GM13977 (cell line): Measurements from ENCODE around the gene ATP5MK.
A peak's percentile ranks its signal among the peaks of the same experiment; 100 is the strongest.

Experiments
- DNase-seq: peaks from one replicate; pipeline ENCODE4 v3.0.0; 2012; ENCODE audit warnings: low spot score
- in situ Hi-C: fragments of 300-500 bp; cut with MboI; formaldehyde crosslinking; loops from one replicate; pipeline ENCODE4 v1.12.0; 2022; ENCODE audit warnings: low sequenced_read_pairs, low pct_unique_long_range_greater_than_20kb, mixed read lengths, inconsistent platforms; ENCODE audit not compliant: unreplicated experiment
- TF ChIP-seq, protein P1 (sequence below): IDR thresholded peaks from 2 replicates; pipeline ENCODE4 v1.5.1; 2012; ENCODE audit warnings: mild to moderate bottlenecking, control low read depth; ENCODE audit not compliant: insufficient read depth; ENCODE audit errors: extremely low read depth, missing control alignments

The ATP5MK gene

DNA sequence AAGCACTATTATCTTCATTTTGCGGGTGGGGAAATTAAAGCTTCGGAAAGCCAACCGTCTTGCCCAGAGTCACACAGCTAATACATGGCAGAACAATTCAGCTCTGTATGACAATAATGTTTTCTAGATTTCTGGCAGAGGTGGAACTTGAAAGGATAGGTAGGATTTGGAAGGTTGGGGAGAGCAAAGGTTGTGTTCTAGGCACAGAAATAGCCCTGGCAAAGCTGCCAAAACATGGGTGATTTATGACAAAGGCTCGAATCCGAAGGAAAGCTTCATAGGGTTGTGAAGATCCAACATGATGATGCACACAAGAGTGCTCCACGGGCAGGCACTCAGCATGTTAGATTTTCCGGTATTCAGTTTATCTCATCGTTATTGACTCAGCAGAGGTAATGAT is 19.3 kb upstream of the ATP5MK start:
- in situ Hi-C loops = no loop called here
- TF ChIP-seq, protein P1, sequence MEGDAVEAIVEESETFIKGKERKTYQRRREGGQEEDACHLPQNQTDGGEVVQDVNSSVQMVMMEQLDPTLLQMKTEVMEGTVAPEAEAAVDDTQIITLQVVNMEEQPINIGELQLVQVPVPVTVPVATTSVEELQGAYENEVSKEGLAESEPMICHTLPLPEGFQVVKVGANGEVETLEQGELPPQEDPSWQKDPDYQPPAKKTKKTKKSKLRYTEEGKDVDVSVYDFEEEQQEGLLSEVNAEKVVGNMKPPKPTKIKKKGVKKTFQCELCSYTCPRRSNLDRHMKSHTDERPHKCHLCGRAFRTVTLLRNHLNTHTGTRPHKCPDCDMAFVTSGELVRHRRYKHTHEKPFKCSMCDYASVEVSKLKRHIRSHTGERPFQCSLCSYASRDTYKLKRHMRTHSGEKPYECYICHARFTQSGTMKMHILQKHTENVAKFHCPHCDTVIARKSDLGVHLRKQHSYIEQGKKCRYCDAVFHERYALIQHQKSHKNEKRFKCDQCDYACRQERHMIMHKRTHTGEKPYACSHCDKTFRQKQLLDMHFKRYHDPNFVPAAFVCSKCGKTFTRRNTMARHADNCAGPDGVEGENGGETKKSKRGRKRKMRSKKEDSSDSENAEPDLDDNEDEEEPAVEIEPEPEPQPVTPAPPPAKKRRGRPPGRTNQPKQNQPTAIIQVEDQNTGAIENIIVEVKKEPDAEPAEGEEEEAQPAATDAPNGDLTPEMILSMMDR = no peak
- DNase-seq = no peak

- TF ChIP-seq, protein P1 = no peak
- DNase-seq = no peak
- in situ Hi-C loops = loop anchor here (5.0 kb wide), 1 partner anchor 64 kb away; the partner anchor contains the start of gene CALHM3
These were observed 17.3 kb upstream of the ATP5MK start for GRCh38 chr10:103413564-103413963.

- TF ChIP-seq, protein P1 = no peak
- in situ Hi-C loops = no loop called here
- no peak for DNase-seq
These were observed 1.0 kb upstream of the ATP5MK start for GRCh38 chr10:103397191-103397825.

GRCh38 chr10:103396789-103397087 is 463 bp upstream of the ATP5MK start:
- DNase-seq = no peak
- TF ChIP-seq, protein P1 = no peak
- in situ Hi-C loops = no loop called here

- in situ Hi-C loops = no loop called here
- peak; percentile 18 for DNase-seq
- TF ChIP-seq, protein P1 = no peak
These were observed 565 bp downstream of the ATP5MK start for GRCh38 chr10:103395754-103396066.

DNA sequence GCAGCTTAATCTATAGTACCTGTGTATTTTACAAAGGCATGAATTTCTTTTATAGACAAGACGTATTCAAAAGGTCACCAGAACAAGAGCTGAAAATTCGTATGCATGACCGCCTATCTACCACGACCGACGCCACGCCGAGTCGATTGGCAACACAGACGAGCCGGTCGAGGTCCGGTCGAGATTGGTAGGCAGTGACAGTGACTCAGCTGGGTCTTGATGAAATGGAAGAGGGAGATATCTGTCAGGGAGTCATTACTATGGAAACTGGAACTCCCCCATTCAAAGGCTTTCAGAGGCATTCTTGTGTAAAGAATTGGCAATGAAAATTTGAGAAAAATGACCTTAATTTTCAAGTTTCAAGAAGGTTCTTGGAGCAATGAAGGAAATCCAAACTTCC is 2.1 kb downstream of the ATP5MK start:
- in situ Hi-C loops = no loop called here
- TF ChIP-seq, protein P1 = no peak
- DNase-seq = no peak

DNA sequence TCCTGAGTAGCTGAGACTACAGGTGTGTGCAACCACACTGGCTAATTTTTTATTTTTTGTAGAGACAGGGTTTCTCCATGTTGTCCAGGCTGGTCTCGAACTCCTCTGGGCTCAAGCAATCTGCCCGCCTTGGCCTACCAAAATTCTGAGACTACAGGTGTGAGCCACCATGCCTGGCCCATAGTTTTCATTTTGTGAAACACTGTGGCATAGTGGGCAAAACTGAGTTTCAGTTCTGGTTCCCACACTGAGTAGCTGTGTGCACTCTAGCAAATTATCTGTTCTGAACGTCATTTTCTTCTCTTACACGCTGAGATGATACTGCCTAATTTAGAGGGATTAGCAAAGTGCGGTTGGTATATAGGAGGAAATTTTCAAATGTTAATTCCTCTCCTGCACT is 13.5 kb downstream of the ATP5MK start:
- in situ Hi-C loops = no loop called here
- TF ChIP-seq, protein P1 = no peak
- no peak for DNase-seq
